Measurements from ENCODE around the gene TCF23. TPM values are rescaled to one million over a fixed set of nuclear protein-coding genes. Genes with fewer than 3 reads are reported as not detected.
A peak's percentile ranks its signal among the peaks of the same experiment; 100 is the strongest.
"Not testable (repeated sequence)": the region's sequence is repeated elsewhere in the genome, so short reads cannot be mapped to it uniquely, and the experiment has no call there.

TCF23 gene
- total RNA-seq, 1 experiment from 2014 or later, result 0.03 TPM

DNA sequence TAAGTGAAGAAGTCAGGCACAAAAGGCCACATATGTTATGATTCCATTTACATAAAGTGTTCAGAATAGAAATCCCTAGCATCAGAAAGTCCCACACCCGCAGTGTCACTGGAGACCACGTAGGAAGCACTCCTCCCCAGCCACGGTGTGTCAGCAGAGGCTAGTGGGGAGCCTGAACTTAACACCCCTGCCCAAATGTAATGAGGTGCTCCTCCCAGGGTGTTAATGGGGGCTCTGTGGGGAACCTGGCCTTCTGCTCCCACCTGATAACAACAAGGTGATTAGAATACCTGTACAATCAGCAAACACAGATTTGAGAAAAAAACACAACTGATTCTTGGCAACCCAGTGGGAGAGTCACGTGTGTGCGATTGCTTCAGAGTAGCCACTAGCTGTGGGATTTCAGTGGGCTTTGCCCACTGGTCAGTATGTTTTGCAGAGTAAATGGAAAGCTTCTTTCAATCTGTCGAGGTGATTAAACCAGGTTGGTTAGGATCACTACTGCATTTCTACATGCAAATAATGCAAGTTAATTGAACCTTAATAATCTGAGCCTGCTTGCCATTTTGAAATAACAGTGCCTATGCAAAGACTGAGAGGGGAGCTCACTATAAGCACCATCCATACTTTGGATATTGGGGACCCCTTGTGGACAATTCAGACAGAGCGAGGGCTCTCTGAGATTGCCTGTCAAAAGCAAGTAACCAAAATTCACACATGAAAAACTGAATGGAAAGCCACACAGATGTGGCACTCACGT is 42.4 kb downstream of the TCF23 start:
- in situ Hi-C loops (cut with HindIII; ENCODE audit: low pct_unique_long_range_greater_than_20kb, low sequenced_read_pairs), result no loop called here
- peak; percentile 43 for DNase-seq (ENCODE audit: low read depth, low spot score)
- H3K36me3 ChIP-seq (ENCODE audit: control insufficient read depth, insufficient read depth, low read length), result no peaks in the 10 kb centered on the region
- no peak for TF ChIP-seq SIN3A (IDR thresholded peaks at IDR 0.05; ENCODE audit: borderline replicate concordance, insufficient read depth, low read depth, low read length)
- TF ChIP-seq, protein P1, sequence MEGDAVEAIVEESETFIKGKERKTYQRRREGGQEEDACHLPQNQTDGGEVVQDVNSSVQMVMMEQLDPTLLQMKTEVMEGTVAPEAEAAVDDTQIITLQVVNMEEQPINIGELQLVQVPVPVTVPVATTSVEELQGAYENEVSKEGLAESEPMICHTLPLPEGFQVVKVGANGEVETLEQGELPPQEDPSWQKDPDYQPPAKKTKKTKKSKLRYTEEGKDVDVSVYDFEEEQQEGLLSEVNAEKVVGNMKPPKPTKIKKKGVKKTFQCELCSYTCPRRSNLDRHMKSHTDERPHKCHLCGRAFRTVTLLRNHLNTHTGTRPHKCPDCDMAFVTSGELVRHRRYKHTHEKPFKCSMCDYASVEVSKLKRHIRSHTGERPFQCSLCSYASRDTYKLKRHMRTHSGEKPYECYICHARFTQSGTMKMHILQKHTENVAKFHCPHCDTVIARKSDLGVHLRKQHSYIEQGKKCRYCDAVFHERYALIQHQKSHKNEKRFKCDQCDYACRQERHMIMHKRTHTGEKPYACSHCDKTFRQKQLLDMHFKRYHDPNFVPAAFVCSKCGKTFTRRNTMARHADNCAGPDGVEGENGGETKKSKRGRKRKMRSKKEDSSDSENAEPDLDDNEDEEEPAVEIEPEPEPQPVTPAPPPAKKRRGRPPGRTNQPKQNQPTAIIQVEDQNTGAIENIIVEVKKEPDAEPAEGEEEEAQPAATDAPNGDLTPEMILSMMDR (IDR thresholded peaks at IDR 0.05), result peak; percentile 80
- no peak overlapping the region for H3K27ac ChIP-seq (ENCODE audit: low read length)
- H3K27me3 ChIP-seq (ENCODE audit: control insufficient read depth, insufficient read depth, low read length), result no peaks in the 10 kb centered on the region
- no peaks in the 10 kb centered on the region for H3K9me3 ChIP-seq (ENCODE audit: control insufficient read depth, insufficient read depth, low read depth, low read length)
- no peak overlapping the region for H3K4me3 ChIP-seq (ENCODE audit: low read depth in 2 of 2, low read length in 2 of 2)
- POLR2A ChIA-PET, result no interaction called here
- ATAC-seq, result peak; percentile 95
- no TSS peak for BruUV-seq (replicated peaks)
- CTCF ChIA-PET, result interaction anchor here (0.6 to 1.3 kb wide), 14 partner anchors 17 to 141 kb away, joined by 3 to 14 read pairs (median 4); partner anchors contain the start of gene ABHD1
- no peaks in the 10 kb centered on the region for H3K4me1 ChIP-seq (ENCODE audit: control insufficient read depth, insufficient read depth, low read length)
- intact Hi-C loops (cut with micrococcal nuclease; ENCODE audit: unreplicated experiment), result loop anchor here (1.0 kb wide), 1 partner anchor 93 kb away; no protein-coding TSS in a partner anchor

DNA sequence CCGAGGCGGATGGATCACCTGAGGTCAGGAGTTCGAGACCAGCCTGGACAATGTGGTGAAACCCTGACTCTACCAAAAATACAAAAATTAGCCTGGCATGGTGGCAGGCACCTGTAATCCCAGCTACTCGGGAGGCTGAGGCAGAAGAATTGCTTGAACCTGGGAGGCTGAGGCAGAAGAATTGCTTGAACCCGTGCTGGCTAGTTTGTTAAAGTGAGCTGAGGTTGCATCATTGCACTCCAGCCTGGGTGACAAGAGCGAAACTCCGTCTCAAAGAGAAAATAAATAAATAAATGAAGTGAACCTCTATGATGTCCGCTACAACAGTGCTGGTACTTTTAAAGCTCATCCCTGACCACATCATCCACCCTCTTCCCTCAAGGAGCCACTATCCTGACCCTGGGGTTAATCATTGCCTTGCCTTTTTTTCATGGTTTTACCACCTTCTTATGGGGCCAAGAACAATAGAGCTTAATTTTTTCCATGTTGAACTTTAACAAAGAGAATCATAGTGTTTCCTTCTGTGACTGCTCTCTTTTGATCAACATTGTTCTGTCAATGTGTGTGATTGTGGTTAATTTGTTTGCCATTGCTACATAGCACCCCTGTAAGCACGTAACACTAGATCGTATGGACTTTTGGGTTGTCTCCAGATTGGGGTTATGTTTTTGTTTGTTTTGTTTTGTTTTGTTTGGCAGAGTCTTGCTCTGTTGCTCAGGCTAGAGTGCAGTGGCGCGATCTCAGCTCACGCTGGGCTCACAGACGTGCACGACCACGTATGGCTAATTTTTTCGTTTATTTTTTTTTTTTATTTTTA is 45.9 kb downstream of the TCF23 start:
- ATAC-seq (peak; percentile 23; the same call in 1 of the 2 replicates), DNase-seq (ENCODE audit: low read depth, low spot score) (no peak)
- H3K27ac ChIP-seq (ENCODE audit: low read length), result no peak overlapping the region
- intact Hi-C loops (cut with micrococcal nuclease; ENCODE audit: unreplicated experiment) (no loop called here), in situ Hi-C loops (cut with HindIII; ENCODE audit: low pct_unique_long_range_greater_than_20kb, low sequenced_read_pairs) (no loop called here)
- POLR2A ChIA-PET, result interaction anchor here (0.8 kb wide), 1 partner anchor 102 kb away, joined by 4 read pairs; no protein-coding TSS in a partner anchor
- no peaks in the 10 kb centered on the region for H3K27me3 ChIP-seq (ENCODE audit: control insufficient read depth, insufficient read depth, low read length)
- CTCF ChIA-PET, result interaction anchor here (0.7 kb wide), 1 partner anchor 1408 kb away, joined by 3 read pairs; no protein-coding TSS in a partner anchor
- TF ChIP-seq TCF7L2 (IDR thresholded peaks at IDR 0.05; ENCODE audit: low read depth, low read length) (no peak), POLR2AphosphoS5 (IDR thresholded peaks at IDR 0.05; ENCODE audit: low read depth, low read length) (no peak), SIN3A (IDR thresholded peaks at IDR 0.05; ENCODE audit: borderline replicate concordance, insufficient read depth, low read depth, low read length) (no peak)
- TF ChIP-seq, protein P2, sequence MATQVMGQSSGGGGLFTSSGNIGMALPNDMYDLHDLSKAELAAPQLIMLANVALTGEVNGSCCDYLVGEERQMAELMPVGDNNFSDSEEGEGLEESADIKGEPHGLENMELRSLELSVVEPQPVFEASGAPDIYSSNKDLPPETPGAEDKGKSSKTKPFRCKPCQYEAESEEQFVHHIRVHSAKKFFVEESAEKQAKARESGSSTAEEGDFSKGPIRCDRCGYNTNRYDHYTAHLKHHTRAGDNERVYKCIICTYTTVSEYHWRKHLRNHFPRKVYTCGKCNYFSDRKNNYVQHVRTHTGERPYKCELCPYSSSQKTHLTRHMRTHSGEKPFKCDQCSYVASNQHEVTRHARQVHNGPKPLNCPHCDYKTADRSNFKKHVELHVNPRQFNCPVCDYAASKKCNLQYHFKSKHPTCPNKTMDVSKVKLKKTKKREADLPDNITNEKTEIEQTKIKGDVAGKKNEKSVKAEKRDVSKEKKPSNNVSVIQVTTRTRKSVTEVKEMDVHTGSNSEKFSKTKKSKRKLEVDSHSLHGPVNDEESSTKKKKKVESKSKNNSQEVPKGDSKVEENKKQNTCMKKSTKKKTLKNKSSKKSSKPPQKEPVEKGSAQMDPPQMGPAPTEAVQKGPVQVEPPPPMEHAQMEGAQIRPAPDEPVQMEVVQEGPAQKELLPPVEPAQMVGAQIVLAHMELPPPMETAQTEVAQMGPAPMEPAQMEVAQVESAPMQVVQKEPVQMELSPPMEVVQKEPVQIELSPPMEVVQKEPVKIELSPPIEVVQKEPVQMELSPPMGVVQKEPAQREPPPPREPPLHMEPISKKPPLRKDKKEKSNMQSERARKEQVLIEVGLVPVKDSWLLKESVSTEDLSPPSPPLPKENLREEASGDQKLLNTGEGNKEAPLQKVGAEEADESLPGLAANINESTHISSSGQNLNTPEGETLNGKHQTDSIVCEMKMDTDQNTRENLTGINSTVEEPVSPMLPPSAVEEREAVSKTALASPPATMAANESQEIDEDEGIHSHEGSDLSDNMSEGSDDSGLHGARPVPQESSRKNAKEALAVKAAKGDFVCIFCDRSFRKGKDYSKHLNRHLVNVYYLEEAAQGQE (IDR thresholded peaks at IDR 0.05; ENCODE audit: insufficient read depth in 1 of 2, low read depth in 2 of 2, low read length in 1 of 2), result no peak
- TF ChIP-seq, protein P1 (IDR thresholded peaks at IDR 0.05), result no peak
- no peaks in the 10 kb centered on the region for H3K36me3 ChIP-seq (ENCODE audit: control insufficient read depth, insufficient read depth, low read length)
- no peaks in the 10 kb centered on the region for H3K9me3 ChIP-seq (ENCODE audit: control insufficient read depth, insufficient read depth, low read depth, low read length)
- no peaks in the 10 kb centered on the region for H3K4me1 ChIP-seq (ENCODE audit: control insufficient read depth, insufficient read depth, low read length)
- BruUV-seq (replicated peaks), result no TSS peak
- H3K4me3 ChIP-seq (ENCODE audit: low read depth in 2 of 2, low read length in 2 of 2), result no peak overlapping the region

DNA sequence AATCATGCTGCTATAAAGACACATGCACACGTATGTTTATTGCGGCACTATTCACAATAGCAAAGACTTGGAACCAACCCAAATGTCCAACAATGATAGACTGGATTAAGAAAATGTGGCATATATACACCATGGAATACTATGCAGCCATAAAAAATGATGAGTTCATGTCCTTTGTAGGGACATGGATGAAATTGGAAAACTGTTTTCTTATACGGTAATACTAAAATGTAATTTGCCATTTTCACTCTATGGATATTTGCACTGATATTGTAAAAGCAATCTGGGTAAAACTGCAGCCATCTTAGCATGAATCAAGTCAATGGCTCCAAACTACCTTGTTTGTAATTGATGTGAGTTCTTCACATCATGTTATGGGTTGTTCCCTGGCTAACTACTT is 47.0 kb downstream of the TCF23 start:
- H3K9me3 ChIP-seq (ENCODE audit: control insufficient read depth, insufficient read depth, low read depth, low read length); H3K36me3 ChIP-seq (ENCODE audit: control insufficient read depth, insufficient read depth, low read length); ATAC-seq; H3K4me1 ChIP-seq (ENCODE audit: control insufficient read depth, insufficient read depth, low read length); intact Hi-C loops (cut with micrococcal nuclease; ENCODE audit: unreplicated experiment); H3K27ac ChIP-seq (ENCODE audit: low read length); DNase-seq (ENCODE audit: low read depth, low spot score); H3K27me3 ChIP-seq (ENCODE audit: control insufficient read depth, insufficient read depth, low read length); in situ Hi-C loops (cut with HindIII; ENCODE audit: low pct_unique_long_range_greater_than_20kb, low sequenced_read_pairs); BruUV-seq (replicated peaks); H3K4me3 ChIP-seq (ENCODE audit: low read depth in 2 of 2, low read length in 2 of 2): not testable (repeated sequence)
- ChIA-PET CTCF (interaction anchor here (0.6 to 0.7 kb wide), 2 partner anchors 24 to 1407 kb away, joined by 3 read pairs; no protein-coding TSS in a partner anchor), POLR2A (interaction anchor here (0.8 kb wide), 1 partner anchor 103 kb away, joined by 4 read pairs; no protein-coding TSS in a partner anchor)

DNA sequence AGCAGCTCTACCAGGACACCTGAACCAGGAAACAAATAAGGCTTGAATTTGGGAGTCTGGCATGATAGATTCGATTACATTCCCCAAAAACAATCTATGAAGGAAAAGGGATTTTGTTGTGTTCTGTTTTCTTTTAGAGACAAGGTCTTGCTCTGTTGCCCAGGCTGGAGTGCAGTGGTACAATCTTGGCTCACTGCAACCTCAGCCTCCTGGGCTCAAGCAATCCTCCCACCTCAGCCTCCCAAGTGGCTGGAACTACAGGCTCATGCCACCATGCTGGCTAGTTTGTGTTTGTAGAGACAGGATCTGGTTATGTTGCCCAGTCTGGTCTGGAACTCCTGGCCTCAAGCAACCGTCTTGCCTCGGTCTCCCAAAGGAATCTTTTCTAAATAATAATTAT is 49.3 kb downstream of the TCF23 start:
- H3K36me3 ChIP-seq (ENCODE audit: control insufficient read depth, insufficient read depth, low read length); H3K4me3 ChIP-seq (ENCODE audit: low read depth in 2 of 2, low read length in 2 of 2); BruUV-seq (replicated peaks); POLR2A ChIA-PET; CTCF ChIA-PET; DNase-seq (ENCODE audit: low read depth, low spot score); intact Hi-C loops (cut with micrococcal nuclease; ENCODE audit: unreplicated experiment); H3K9me3 ChIP-seq (ENCODE audit: control insufficient read depth, insufficient read depth, low read depth, low read length); in situ Hi-C loops (cut with HindIII; ENCODE audit: low pct_unique_long_range_greater_than_20kb, low sequenced_read_pairs); H3K4me1 ChIP-seq (ENCODE audit: control insufficient read depth, insufficient read depth, low read length); H3K27ac ChIP-seq (ENCODE audit: low read length); ATAC-seq; H3K27me3 ChIP-seq (ENCODE audit: control insufficient read depth, insufficient read depth, low read length): not testable (repeated sequence)
